Stimulated activated CD4-positive, alpha-beta T cell treated with anti-CD3 and anti-CD28 coated beads, Interleukin-2, amount 100 ng/mL, for 48 hours (primary cell): ENCODE measurements around the gene DTX2.
"Not testable (repeated sequence)": the region's sequence is repeated elsewhere in the genome, so short reads cannot be mapped to it uniquely, and the experiment has no call there.

Experiments
- DNase-seq, 2 donors: peaks; one replicate each; pipeline ENCODE4 v3.0.0-alpha.2; 2020

Gene DTX2

DNA sequence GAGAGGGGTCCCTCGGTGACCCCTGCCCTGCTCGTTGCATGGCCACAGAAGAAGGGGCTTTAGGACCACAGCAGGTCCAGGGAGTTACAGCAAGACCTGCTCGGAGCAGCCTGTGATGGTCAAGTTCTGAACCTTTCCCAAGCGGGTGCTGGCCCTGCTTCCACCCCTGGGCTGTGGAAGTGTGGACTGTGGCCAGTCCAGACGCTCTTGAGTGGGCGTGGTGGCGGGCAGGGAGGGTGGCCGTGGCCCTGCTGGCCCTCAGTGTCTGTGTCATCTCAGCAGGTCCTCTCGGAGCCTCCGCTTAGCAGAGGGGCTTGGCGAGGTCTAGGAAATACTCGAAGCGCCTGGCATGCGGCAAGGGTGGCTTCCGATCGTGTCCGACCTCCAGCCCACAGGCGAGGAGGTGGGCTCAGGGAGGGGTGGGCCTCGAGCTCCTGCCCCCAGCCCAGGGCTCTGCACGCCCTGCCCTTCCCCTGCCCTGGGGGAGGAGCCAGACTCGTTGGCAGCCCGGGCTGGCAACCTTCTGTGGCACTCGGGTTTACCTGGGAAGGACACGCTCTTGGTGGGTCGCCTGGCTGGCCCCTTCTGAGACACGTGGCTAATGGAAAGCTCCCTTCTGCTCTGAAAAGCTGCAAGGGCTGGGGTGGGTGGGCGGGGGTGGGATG is 36.5 kb downstream of the DTX2 start:
- not testable (repeated sequence) for DNase-seq

DNA sequence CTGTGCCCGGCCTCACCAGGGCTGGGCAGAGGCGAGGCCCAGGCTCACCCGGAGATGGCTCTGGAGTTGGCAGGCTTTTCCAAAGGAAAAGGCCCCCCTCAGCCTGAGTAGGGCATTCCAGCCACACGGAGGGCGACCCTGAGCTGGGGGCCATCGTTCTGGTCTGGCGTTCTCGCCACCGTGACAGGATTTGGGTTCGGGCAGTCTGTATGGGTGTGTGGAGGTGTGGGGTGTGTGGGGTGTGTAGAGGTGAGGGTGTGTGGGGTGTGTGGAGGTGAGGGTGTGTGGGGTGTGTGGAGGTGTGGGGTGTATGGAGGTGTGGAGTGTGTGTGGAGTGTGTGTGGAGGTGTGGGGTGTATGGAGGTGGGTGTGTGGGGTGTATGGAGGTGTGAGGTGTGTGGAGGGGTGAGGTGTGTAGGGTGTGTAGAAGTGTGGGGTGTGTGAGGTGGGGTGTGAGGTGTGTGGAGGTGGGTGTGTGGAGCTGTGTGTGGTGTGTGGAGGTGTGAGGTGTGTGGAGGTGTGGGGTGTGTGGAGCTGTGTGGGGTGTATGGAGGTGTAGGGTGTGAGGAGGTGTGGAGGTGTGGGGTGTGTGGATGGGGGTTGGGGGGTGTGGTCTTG is 37.2 kb downstream of the DTX2 start:
- not testable (repeated sequence) for DNase-seq

DNA sequence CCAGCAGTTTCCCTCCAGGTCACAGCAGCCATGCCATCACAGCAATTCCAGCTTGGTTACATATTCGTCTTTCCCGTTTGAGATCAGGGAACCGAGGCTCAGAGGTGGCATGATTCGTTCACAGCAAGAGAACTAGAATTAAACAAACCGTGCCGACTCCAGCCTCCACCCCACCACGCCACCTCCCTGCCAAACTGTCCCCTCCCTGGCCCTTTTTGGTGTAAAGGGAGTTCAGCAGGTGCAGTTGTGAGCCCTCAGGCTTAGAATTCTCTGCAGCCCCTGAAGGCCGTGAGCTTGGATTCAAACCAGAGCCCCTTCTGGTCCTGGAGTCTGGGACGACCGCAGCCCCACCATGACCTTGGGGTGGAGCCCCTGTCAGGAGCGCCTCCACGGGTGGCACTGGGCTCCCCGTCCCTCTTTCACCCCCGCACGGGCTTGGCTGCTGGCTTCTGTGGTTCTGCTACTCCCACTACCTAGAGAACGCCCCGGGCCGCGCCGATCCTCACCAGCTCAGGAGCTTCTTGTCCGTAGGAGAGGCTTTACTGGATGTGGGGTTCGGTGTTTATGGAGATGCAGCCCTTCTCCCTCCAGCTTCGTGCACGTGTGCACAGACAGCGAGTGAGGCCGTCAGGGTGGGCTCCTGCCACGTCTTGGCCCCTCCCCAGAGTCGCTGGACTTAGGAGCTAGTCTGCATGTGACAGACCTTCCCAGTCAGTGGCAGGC is 37.9 kb downstream of the DTX2 start:
- DNase-seq = not testable (repeated sequence)

DNA sequence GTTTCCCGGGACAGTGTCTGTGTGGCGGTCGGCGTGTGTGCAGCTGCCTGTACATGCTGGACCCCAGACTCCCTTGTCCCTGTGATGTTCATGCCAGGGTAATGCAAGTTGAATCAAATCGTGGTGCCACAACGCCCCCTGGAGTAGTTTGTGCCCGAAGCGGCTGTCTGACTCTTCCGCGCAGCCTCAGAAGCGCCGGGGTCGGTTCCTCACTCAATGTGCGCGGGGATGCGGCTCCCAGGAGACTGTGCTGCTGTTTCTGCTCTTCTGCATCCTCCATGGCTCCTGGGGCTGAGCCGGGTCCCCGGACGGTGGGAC is 38.4 kb downstream of the DTX2 start:
- not testable (repeated sequence) for DNase-seq

DNA sequence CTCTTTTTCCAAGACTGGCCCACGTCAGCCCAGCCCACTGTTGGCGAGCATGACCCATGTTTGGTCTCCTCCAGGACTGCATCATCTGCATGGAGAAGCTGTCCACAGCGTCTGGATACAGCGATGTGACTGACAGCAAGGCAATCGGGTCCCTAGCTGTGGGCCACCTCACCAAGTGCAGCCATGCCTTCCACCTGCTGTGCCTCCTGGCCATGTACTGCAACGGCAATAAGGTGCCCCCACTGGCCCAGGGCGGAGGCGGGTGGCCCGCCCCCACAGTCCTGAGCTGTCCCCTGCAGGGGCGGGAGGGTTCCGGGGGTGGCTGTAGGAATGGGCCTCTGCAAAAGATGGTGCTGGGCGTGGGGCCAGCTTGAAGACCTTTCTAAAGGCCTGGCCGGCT is 40.7 kb downstream of the DTX2 start:
- DNase-seq = not testable (repeated sequence)

DNA sequence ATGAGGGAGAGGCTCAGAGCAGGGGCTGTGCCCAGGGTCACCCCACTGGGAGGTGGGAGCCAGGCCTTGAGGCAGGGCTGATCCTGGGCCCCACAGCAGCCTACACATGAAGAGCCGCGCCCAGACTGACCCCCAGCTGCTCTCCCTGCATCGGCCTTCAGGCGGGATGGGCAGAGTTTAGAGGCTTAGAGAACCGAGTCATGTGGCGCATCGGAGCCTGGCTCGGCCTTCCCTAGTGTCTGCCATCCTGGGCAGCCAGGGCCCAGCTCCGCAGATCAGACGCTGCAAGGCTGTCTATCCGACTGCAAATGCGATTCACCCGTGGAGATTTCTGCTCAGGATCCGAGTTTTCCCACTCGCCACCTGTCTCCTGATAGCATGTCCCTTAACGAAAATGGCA is 41.3 kb downstream of the DTX2 start:
- DNase-seq = not testable (repeated sequence)

DNA sequence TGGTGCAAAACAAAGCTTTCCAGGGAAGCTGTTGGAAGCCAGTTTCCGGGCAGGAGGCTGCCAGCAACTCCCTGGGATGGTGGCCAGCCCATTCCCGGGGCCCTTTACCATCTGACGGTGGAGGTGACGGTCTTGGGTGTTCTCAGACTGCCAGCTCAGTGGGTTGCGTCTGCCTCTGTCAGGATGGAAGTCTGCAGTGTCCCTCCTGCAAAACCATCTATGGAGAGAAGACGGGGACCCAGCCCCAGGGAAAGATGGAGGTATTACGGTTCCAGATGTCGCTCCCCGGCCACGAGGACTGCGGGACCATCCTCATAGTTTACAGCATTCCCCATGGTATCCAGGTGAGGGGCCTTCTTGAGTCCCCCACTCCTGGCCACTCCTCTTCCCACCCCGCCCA is 41.7 kb downstream of the DTX2 start:
- DNase-seq = not testable (repeated sequence)

- DNase-seq = not testable (repeated sequence)
Measured at GRCh38 chr7:76504351-76505167, 43.0 kb downstream of the DTX2 start.

- DNase-seq = no peak
Measured at GRCh38 chr7:76505168-76506080, 43.9 kb downstream of the DTX2 start.

DNA sequence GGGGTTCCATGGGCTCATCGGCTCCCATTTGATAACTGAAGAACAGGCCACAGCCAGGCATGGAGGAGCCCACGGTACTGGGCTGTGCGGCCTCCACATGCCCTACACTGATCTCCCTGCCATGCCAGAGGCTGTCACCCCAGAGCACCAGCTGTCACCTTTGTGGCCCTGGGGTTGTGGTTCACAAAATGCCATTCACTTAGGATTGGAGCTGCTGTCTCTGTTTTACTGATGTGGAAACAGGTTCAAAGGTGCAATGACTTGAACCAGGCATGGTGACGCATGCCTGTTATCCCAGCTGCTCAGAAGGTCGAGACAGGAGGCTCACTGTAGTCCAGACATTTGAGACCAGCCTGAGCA is 44.6 kb downstream of the DTX2 start:
- DNase-seq = no peak

- DNase-seq = not testable (repeated sequence)
Measured at GRCh38 chr7:76506643-76507042, 45.1 kb downstream of the DTX2 start.

DNA sequence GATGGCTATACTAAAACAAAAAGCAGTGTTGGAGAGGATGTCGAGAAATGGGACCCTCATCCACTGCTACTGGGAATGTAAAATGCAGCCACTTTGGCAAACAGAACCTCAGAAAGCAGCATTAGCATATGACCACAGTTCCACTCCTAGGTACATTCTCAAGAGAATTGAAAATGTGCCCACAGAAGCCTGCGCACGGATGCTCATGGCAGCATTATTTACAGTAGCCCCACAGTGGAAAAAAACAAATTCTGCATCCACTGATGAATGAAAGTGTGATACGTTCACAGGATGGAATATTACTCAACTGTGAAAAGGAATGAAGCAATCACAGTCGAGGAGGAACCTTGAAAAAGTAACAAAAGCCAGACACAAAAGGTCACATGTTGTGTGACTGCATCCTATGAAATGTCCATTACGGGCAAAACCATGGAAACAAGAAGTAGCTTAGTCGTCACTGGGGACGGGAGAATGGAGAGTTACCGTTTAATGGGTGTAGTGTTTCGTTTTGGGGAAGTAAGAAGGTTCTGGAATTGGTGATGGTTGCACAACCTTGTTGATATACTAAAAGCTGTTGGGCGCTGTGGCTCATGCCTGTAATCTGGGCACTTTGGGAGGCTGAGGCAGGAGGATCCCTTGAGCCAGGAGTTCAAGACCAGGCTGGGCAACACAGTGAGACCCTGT is 46.4 kb downstream of the DTX2 start:
- DNase-seq = no peak

GRCh38 chr7:76509931-76510877 is 48.7 kb downstream of the DTX2 start, which contains the start of gene UPK3B:
TSS of gene UPK3B (plus strand) at chr7:76510552. CDS start at chr7:76510653, 101 bp downstream.
- DNase-seq = no peak

DNA sequence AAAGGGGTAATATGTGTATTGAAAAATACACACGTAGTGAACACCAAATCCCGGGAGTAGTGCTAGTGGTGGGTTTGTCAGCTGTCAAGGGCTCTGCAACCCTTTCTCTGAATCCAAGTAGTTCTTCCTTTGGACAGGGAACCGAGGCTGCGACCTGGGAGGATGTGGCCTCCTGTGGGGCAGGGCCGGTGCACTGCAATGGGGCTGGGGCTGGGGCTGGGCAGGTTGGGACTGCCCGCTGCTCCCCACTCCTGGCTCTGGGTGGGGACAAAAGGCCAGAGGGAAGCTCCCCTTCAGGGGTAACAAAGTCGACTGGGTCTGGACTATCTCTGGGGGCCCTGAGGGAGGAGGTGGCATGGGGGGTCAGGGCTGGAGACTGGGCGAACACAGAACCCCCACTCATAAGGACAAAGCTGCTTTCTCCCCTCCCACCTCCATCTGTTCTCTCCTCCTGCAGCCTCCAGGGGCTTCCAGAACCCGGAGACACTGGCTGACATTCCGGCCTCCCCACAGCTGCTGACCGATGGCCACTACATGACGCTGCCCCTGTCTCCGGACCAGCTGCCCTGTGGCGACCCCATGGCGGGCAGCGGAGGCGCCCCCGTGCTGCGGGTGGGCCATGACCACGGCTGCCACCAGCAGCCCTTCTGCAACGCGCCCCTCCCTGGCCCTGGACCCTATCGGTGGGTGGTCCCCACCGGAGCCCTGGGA is 49.8 kb downstream of the DTX2 start:
- not testable (repeated sequence) for DNase-seq

DNA sequence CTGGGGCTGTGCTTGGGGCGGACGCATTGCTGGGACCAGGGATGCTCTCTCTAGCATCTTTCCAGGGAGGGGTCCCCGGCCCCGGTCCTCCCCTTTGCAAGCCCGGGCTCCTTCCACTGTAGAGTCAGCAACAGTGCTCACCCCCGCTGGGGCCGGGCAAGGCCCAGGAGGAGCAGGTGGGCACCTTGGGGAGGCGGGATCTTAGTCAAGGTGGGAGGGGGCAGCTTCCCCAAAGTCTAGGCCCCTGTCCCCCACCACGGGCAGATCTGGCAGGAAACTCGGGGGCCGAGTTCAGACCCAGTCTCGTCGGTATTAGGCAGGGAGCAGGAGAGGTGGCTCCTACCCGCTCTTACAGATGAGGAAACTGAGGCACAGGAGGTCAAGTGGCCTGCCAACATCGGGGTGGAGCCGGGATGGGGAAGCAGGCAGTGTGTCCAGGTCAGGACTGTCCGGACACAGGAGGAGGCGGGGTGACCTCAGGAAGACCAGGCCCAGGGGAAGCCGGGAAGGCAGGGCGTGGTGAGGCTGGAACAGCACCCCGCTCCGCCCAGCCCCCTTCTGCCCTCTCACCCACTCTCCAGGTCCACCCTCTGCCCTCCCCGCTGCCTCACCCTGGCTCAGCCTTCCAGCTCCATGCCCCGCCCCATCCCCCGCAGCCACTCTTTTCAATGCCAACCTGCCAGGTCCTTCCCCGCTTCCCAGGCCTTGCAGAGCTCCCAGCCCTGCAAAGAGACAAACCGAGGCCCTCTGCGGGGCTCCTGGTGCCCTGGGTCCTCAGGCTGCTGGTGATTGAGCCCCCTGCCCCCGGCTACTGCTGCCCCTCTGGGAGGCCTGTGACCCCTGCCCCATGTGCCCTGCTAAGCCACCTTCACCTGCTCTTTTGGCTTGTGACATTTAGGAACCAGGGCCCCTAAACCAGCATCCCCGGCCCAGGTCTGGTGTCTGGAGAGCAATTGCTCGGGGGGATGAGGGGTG is 50.7 kb downstream of the DTX2 start:
- not testable (repeated sequence) for DNase-seq

DNA sequence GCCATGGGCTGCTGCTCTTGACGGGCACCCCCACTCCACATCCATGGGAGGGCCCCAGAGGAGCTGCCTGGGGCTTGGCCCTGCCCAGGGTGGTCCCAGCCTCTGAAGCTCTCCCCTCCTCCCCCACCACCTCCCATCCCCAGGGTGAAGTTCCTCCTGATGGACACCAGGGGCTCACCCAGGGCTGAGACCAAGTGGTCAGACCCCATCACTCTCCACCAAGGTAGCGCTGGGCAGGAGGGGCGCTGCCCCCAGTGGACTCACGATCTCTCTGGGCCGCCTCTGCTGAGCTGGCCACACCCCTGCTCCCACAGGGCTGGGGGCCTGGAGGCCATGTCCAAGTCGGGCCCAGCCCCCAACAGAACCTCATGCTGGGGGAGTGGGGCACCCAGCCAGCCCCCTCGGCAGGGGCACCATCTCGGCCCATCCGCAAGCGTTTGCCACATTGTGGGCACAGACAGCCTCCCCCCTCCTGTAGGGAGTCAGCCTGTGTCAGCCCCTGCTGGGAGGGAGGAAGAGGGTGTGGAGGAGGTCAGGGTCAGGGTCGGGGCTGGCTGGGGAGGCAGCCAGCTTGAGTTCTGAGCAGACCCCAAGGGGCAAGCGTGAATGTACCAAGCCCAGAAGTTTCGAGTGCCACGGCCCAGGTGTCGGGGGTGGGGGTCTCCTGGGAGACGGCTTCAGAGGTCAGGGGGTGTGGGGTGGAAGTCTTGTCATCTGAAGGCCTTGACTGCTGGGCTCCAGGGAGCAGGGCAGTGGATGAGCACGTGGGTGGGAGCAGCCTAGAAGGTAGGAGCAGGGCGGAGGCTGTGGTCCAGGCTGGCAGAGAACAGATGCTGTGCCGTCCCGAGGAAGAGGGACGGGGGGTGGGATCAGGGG is 51.7 kb downstream of the DTX2 start:
- DNase-seq = no peak
